Fibroblast of lung (primary cell): Measurements from ENCODE around the gene STIM1.

ENCODE experiments used
- EZH2 ChIP-seq: IDR thresholded peaks from 2 replicates; pipeline ENCODE4 v1.5.1; 2012; ENCODE audit warnings: low read length, control low read depth, mild to moderate bottlenecking; ENCODE audit errors: missing control alignments
- TF ChIP-seq, protein P1 (sequence below), 2 donors: IDR thresholded peaks in 1 of 2; conservative IDR thresholded peaks in 1 of 2; 1 replicate in 1 of 2; 2 replicates in 1 of 2; pipeline ENCODE4 v1.5.1; 2011 to 2012; ENCODE audit warnings: low read length in 2 of 2, control low read depth in 1 of 2, inconsistent platforms in 1 of 2, low read depth in 1 of 2, mild to moderate bottlenecking in 1 of 2

DNA sequence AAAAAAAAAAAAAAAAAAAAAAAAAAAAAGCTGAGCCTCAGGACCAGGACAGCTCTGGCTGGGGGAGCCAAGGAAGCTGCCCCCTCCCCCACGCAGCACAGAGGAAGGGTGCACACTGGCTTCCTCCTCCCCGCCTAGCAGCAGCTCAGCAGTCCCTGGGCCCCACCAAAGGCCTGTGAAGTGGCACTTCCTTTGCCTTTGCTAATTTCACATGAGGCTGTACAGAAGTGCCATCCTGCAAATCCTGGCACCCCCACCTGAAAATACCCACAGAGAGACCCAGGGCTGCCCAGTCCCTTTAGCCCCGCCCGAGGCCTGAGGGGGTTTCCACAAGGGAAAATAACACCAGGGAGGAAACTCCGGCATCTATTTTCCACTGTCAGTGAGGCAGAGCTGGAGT is 18.6 kb upstream of the STIM1 start:
- TF ChIP-seq EZH2: no peak
- TF ChIP-seq, protein P1, sequence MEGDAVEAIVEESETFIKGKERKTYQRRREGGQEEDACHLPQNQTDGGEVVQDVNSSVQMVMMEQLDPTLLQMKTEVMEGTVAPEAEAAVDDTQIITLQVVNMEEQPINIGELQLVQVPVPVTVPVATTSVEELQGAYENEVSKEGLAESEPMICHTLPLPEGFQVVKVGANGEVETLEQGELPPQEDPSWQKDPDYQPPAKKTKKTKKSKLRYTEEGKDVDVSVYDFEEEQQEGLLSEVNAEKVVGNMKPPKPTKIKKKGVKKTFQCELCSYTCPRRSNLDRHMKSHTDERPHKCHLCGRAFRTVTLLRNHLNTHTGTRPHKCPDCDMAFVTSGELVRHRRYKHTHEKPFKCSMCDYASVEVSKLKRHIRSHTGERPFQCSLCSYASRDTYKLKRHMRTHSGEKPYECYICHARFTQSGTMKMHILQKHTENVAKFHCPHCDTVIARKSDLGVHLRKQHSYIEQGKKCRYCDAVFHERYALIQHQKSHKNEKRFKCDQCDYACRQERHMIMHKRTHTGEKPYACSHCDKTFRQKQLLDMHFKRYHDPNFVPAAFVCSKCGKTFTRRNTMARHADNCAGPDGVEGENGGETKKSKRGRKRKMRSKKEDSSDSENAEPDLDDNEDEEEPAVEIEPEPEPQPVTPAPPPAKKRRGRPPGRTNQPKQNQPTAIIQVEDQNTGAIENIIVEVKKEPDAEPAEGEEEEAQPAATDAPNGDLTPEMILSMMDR (conservative IDR thresholded peaks at IDR 0.05 in 1 of 2, IDR thresholded peaks at IDR 0.05 in 1 of 2; ENCODE audit: low read depth in 1 of 2, low read length in 2 of 2): no peak
